Measurements from ENCODE around the gene DNAJB4. TPM values are rescaled to one million over a fixed set of nuclear protein-coding genes. Genes with fewer than 3 reads are reported as not detected.

The DNAJB4 gene
- total and polyA plus RNA-seq, 2 of the 13 experiments (the other 11 are each of a cell fraction or from before 2014, with no cell fraction given): 4.4 to 18.6 TPM

GRCh38 chr1:77978969-77979876, 25.5 kb upstream of the DNAJB4 start, which contains the start of gene FUBP1 (continued):
- TF ChIP-seq IKZF4 (CRISPR knock-in tag; IDR thresholded peaks at IDR 0.05; ENCODE audit: borderline replicate concordance, low read depth, not compliant biosample characterization): no peak
- TF ChIP-seq FOXM1 (CRISPR knock-in tag; IDR thresholded peaks at IDR 0.05): no peak
- TF ChIP-seq ZNF10 (CRISPR knock-in tag; IDR thresholded peaks at IDR 0.05; ENCODE audit: borderline replicate concordance, low read depth): no peak
- no peak for TF ChIP-seq HOXA7 (CRISPR knock-in tag; IDR thresholded peaks at IDR 0.05)
- TF ChIP-seq SMAD3 (CRISPR knock-in tag; IDR thresholded peaks at IDR 0.05): no peak
- TF ChIP-seq ZNF335 (CRISPR knock-in tag; IDR thresholded peaks at IDR 0.05): no peak
- TF ChIP-seq RFXANK (CRISPR knock-in tag; IDR thresholded peaks at IDR 0.05): 0 out of 2 replicates have a peak, but pooled peaks have one; percentile 44
- no peak for TF ChIP-seq TRAFD1 (CRISPR knock-in tag; IDR thresholded peaks at IDR 0.05; ENCODE audit: borderline replicate concordance)
- TF ChIP-seq RFX3 (CRISPR knock-in tag; IDR thresholded peaks at IDR 0.05): no peak
- no peak for TF ChIP-seq ZKSCAN5 (CRISPR knock-in tag; IDR thresholded peaks at IDR 0.05)
- peak; percentile 65; the same call in 1 of the 2 replicates for TF ChIP-seq JUN (CRISPR knock-in tag; IDR thresholded peaks at IDR 0.05)
- no peak for TF ChIP-seq HES4 (CRISPR knock-in tag; IDR thresholded peaks at IDR 0.05; ENCODE audit: borderline replicate concordance)
- TF ChIP-seq ZKSCAN8 (CRISPR knock-in tag; IDR thresholded peaks at IDR 0.05; ENCODE audit: borderline replicate concordance): no peak
- no peak for TF ChIP-seq DDIT3 (CRISPR knock-in tag; IDR thresholded peaks at IDR 0.05)
- no peak for TF ChIP-seq LBX2 (CRISPR knock-in tag; IDR thresholded peaks at IDR 0.05; ENCODE audit: borderline replicate concordance)
- 0 out of 2 replicates have a peak, but pooled peaks have one; percentile 4 for TF ChIP-seq ZXDC (CRISPR knock-in tag; IDR thresholded peaks at IDR 0.05)
- no peak for TF ChIP-seq ARNT (IDR thresholded peaks at IDR 0.05)
- TF ChIP-seq ZNF557 (CRISPR knock-in tag; IDR thresholded peaks at IDR 0.05): no peak
- peak; percentile 76; the same call in 1 of the 2 replicates for TF ChIP-seq ZC3H13 (CRISPR knock-in tag; IDR thresholded peaks at IDR 0.05)
- TF ChIP-seq MBNL3 (CRISPR knock-in tag; conservative IDR thresholded peaks at IDR 0.05): no peak
- no peak for TF ChIP-seq ESRRA (CRISPR knock-in tag; IDR thresholded peaks at IDR 0.05; ENCODE audit: low read depth)
- TF ChIP-seq ZNF790 (CRISPR knock-in tag; IDR thresholded peaks at IDR 0.05; ENCODE audit: borderline replicate concordance): no peak
- no peak; the same call in 1 of the 2 replicates for TF ChIP-seq ZNF724P (CRISPR knock-in tag; IDR thresholded peaks at IDR 0.05; ENCODE audit: borderline replicate concordance)
- TF ChIP-seq MZF1 (CRISPR knock-in tag; IDR thresholded peaks at IDR 0.05; ENCODE audit: borderline replicate concordance): no peak
- no peak for TF ChIP-seq ZNF33B (CRISPR knock-in tag; IDR thresholded peaks at IDR 0.05)
- no peak; the same call in 1 of the 2 replicates for TF ChIP-seq ZNF124 (CRISPR knock-in tag; IDR thresholded peaks at IDR 0.05)
